GM19372 (cell line): ENCODE data around the gene CPNE4.

Experiments
- ATAC-seq: cut with Tn5 transposase; IDR thresholded peaks from one replicate; pipeline ENCODE4 v1.9.1; 2021; ENCODE audit warnings: mild to moderate bottlenecking, low read depth, moderate library complexity; ENCODE audit not compliant: unreplicated experiment

Gene CPNE4

DNA sequence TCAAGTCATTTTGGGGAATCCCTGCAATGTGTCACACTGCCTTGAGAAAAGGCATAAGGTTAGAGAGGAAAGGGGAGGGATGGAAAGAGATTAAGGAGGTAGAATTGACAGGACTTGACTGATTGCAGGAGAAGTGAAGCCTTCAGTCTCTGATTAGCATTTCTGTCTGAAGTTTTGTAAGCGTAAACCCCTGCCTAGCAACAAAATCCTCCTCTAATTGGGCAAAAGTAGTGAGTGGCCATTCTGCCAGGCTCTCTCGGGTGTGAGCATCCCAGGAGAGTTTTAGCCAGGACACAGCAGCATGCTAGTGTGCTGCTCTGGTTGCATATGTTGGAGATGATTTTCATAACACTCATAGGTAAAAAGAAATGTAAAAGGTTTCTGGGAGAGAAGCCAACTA lies 415.0 kb downstream of the CPNE4 start:
- ATAC-seq: no peak

DNA sequence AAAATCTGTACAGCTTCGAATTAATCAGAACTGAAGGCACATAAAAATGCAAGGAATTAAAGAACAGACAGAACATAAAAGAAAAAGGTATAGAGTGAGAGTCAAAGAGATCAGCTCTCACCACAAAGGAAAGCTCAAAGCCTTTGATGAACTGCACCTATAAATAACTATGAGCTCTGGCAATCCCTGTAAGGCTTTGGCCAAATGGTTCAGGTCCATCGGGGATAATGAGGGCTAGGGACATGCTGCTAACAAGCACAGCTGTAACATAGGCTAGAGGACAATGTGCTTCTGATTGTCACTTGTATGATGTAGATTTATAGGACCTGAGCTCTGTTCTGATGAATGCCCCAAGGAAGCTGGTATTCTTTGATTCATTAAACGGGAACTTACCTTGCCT lies 418.1 kb downstream of the CPNE4 start:
- no peak for ATAC-seq

DNA sequence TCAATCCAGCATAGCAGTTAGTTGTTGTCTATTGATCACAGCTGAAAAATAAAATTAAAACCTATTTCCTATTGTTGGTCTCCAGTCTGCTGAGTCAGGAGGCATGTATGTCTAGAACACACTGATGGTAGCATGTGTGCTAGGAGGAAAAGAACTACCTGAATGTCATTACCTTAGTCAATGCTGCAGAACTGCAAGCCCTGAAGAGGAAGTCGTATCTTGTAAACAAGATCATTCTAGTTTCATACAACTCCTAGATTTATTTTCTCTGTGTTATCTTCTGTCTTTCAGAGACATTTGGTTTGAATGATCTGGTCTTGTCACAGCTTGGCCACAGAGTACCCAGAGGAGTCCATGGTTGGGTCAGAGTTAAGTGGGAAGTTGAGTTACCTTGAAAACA lies 422.1 kb downstream of the CPNE4 start:
- ATAC-seq: no peak

GRCh38 chr3:131610174-131610573 lies 424.6 kb downstream of the CPNE4 start:
- ATAC-seq: no peak

DNA sequence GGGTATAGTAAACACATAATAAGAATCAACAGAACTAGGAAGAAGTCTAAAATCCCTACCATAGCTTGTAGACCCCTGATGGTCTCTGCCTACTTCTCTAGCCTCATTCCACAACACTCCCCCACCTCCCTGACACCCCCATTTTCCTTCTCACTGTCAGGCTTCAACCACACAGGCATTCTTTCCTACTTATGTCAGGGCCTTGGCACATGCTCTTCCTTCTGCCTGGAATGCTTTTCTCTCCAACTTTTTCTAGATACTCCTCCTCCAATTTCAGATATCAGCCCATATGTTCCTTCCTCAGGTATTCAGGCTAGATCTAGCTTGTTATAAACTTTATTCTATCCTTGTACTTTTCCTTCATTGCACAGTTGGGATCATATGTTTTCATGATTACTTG lies 426.1 kb downstream of the CPNE4 start:
- ATAC-seq: no peak

GRCh38 chr3:131608296-131608695 lies 426.5 kb downstream of the CPNE4 start:
- no peak for ATAC-seq

DNA sequence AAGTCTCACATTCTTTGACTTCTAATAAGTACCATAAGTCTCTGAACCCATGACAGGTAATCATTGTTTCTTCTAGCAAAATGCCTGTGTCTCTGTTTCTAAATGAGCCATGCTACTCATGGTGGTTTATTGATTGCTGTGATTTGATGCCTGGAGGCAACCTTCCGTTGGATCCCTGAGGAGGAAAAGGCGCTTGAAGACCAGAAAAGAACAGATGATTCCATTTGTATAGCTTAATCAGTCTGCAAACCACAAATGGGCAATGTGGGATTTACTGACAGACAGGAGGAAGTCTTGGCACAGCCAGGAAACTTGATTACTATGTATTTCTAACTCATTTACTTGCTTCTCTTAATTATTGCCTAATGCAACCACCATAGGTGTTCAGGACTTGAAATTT lies 428.9 kb downstream of the CPNE4 start:
- no peak for ATAC-seq

- ATAC-seq: no peak
Observed at GRCh38 chr3:131602011-131602779, 432.6 kb downstream of the CPNE4 start.

- no peak for ATAC-seq
Observed at GRCh38 chr3:131597816-131598215, 437.0 kb downstream of the CPNE4 start.

GRCh38 chr3:131596884-131597283 lies 437.9 kb downstream of the CPNE4 start:
- ATAC-seq: no peak

- no peak for ATAC-seq
Observed at GRCh38 chr3:131591394-131592014, 443.3 kb downstream of the CPNE4 start.

DNA sequence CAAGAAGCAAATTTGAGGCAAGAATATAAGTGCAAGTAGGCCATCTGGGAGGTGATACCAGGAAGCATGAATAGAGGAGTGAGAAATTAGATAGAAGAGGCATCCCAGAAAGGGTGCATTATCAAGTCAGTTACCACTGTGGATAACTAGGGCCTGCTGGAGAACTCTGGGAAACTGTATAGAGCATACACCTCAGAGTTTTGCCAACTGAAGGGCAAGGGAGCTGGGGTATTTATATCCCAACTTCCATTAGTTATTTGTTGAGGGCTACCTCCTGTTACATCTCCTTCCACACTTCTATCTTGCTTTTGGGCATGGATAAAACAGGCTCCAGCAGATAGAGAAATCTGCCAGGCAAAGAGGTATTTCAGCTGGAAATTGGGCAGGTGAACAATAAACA lies 448.5 kb downstream of the CPNE4 start:
- no peak for ATAC-seq

GRCh38 chr3:131582438-131582837 lies 452.4 kb downstream of the CPNE4 start:
- no peak for ATAC-seq

- no peak for ATAC-seq
Observed at GRCh38 chr3:131568460-131568859, 466.4 kb downstream of the CPNE4 start.

GRCh38 chr3:131564812-131565211 lies 470.0 kb downstream of the CPNE4 start:
- ATAC-seq: no peak

DNA sequence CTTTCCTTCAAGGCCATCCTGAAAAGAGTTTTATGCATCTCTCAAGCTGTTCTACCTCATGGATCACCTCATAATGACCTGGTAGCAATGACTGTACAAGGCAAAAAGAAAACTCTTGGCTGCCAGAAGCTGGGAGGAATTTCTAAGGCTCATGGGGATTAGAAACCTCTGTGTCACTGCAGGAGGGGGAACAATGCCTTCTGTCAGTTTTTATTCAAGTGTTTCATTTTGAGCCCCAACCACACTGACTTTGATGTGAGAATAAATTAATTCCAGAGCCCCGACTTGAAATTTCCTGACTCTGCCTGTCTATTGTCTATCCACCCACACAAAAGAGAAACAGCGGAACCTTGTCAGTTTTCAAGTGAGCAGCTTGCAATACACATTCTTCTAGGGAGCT lies 473.3 kb downstream of the CPNE4 start:
- no peak for ATAC-seq

GRCh38 chr3:131560795-131561194 lies 474.0 kb downstream of the CPNE4 start:
- no peak for ATAC-seq

DNA sequence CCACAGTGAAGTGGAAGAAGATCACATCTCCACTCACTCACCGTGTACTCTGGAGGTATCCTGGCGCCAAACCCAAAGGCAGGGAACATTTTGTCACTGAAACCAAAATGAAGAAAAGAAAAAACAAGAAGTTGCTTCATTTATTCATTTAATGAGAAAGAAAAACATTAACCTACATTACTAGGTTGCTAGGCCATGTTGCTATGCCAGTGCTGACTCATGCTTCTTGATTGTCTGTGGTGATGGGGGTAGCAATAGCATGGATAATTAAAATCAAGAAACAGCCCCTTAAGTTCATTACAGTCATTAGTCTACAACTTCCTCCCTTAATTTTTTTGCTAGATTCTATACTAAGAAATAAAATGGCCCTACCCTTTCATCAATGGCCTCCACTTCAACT lies 479.4 kb downstream of the CPNE4 start:
- ATAC-seq: no peak

DNA sequence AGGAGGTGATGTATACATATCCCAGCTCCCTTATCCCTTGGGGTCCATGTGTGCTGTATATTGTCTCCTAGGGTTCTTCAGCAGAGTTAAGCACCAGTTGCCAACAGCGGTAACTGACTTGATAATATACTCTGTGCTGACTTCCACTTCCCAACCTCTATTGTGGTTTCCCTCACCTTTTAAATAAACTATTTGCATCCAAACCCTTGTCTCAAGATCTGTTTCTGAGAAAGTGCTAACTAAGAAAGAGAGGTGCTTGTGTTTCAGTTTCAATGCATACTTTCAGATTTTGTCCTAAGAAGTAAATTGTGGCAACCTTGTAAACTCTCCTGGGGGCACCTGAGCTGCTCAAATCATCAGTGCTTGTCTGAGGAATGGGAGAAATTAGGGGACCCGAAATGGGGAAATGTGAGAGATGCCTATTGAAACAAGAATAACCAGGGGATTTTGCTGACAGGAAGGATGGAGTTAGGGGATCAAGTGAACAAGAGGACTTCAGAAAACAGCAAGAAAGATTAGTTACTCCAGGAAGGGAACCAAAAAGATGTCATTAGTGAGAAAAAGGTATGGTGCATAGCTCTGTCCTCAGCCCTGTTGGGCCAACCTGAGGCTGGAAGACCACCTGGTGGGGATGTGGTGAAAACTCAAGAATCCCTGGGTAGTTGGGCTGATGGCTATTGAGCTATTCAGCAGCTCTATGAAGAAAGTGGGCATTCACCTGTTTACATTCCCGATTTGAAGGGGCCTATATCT lies 481.1 kb downstream of the CPNE4 start:
- peak; percentile 69 for ATAC-seq

- ATAC-seq: no peak
Observed at GRCh38 chr3:131551761-131552160, 483.1 kb downstream of the CPNE4 start.

- no peak for ATAC-seq
Observed at GRCh38 chr3:131550562-131551465, 484.0 kb downstream of the CPNE4 start.
